Measurements from ENCODE around the gene ST6GALNAC4. TPM values are rescaled to one million over a fixed set of nuclear protein-coding genes. Genes with fewer than 3 reads are reported as not detected.

The ST6GALNAC4 gene
- polyA plus RNA-seq, 1 of the 3 experiments (the other 2 are of a cell fraction), result 30.2 TPM

- peaks cover 3% of the 10 kb centered on the region for H3F3A ChIP-seq (replicated peaks; ENCODE audit: insufficient read depth)
- no peaks in the 10 kb centered on the region for H3K9me3 ChIP-seq
- H3K4me1 ChIP-seq (ENCODE audit: control insufficient read depth in 1 of 2, insufficient read depth in 2 of 2, low read depth in 1 of 2, low read length in 1 of 2), result peaks cover 0 to 69% of the 10 kb centered on the region in 2 experiments; a peak in 1 of 4 replicates
- peaks cover 8% of the 10 kb centered on the region; the same call in 1 of the 2 replicates for H4K20me1 ChIP-seq (ENCODE audit: insufficient read depth)
- ChIA-PET CTCF (interaction anchor here (2.0 to 10.3 kb wide), 4 partner anchors 9 to 171 kb away, joined by 6 to 219 read pairs (median 70); no protein-coding TSS in a partner anchor), POLR2A (no interaction called here)
- no peak overlapping the region for H3K4me2 ChIP-seq
- 92% methylated on average over 2 of the region's 3 CpGs for WGBS (ENCODE audit: low lambda C conversion rate)
- H3K79me2 ChIP-seq (ENCODE audit: insufficient read depth), result no peaks in the 10 kb centered on the region; the same call in 1 of the 2 replicates
- H3K4me3 ChIP-seq (ENCODE audit: low read depth in 2 of 2, low read length in 1 of 2), result no peak overlapping the region
- peaks cover 4 to 40% of the 10 kb centered on the region in 2 experiments for H3K36me3 ChIP-seq (replicated peaks in 1 of 2; ENCODE audit: control insufficient read depth in 1 of 2, insufficient read depth in 2 of 2, low read length in 1 of 2)
- peak overlapping the region in 1 of 2 experiments; percentile 5; a peak in 1 of 4 replicates for H3K27ac ChIP-seq (ENCODE audit: low read depth in 2 of 2, low read length in 1 of 2)
- H2AFZ ChIP-seq (ENCODE audit: low read depth), result no peak overlapping the region
- no peak for DNase-seq
- no peak overlapping the region for H3K9ac ChIP-seq
- H3K9me2 ChIP-seq, result no peaks in the 10 kb centered on the region
- no peak for TF ChIP-seq NRF1 (IDR thresholded peaks at IDR 0.05; ENCODE audit: low read depth, low read length)
- no peak for TF ChIP-seq FOXM1 (IDR thresholded peaks at IDR 0.05; ENCODE audit: low read depth)
- TF ChIP-seq GATA2 (CRISPR knock-in tag; IDR thresholded peaks at IDR 0.05), result no peak
- no peak for TF ChIP-seq SMC3 (IDR thresholded peaks at IDR 0.05; ENCODE audit: low read depth, low read length)
- no peak for TF ChIP-seq RFX5 (IDR thresholded peaks at IDR 0.05; ENCODE audit: low read length)
- no peak for TF ChIP-seq TAF1 (IDR thresholded peaks at IDR 0.05; ENCODE audit: borderline replicate concordance, low read depth, low read length)
- no peak for TF ChIP-seq REST (IDR thresholded peaks at IDR 0.05; ENCODE audit: low read depth, low read length)
- TF ChIP-seq YY1 (IDR thresholded peaks at IDR 0.05; ENCODE audit: low read depth), result no peak
- TF ChIP-seq, protein P1, sequence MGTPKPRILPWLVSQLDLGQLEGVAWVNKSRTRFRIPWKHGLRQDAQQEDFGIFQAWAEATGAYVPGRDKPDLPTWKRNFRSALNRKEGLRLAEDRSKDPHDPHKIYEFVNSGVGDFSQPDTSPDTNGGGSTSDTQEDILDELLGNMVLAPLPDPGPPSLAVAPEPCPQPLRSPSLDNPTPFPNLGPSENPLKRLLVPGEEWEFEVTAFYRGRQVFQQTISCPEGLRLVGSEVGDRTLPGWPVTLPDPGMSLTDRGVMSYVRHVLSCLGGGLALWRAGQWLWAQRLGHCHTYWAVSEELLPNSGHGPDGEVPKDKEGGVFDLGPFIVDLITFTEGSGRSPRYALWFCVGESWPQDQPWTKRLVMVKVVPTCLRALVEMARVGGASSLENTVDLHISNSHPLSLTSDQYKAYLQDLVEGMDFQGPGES (IDR thresholded peaks at IDR 0.05; ENCODE audit: low read depth, low read length), result no peak
- no peak for TF ChIP-seq TCF12 (IDR thresholded peaks at IDR 0.05)
- H3K27me3 ChIP-seq (ENCODE audit: insufficient read depth), result no peaks in the 10 kb centered on the region
These were observed 29.9 kb upstream of the ST6GALNAC4 start for GRCh38 chr9:127946728-127947127.

GRCh38 chr9:127945942-127946341 lies 29.1 kb upstream of the ST6GALNAC4 start:
- peaks cover 0 to 70% of the 10 kb centered on the region in 2 experiments; a peak in 1 of 4 replicates for H3K4me1 ChIP-seq (ENCODE audit: control insufficient read depth in 1 of 2, insufficient read depth in 2 of 2, low read depth in 1 of 2, low read length in 1 of 2)
- no peak overlapping the region for H3K4me2 ChIP-seq
- whole genome bisulfite sequencing (ENCODE audit: low lambda C conversion rate), result 93% methylated on average over 9 of the region's 9 CpGs
- no peaks in the 10 kb centered on the region for H3K9me2 ChIP-seq
- H4K20me1 ChIP-seq (ENCODE audit: insufficient read depth), result peaks cover 7% of the 10 kb centered on the region; the same call in 1 of the 2 replicates
- ChIA-PET CTCF (interaction anchor here (2.0 to 10.3 kb wide), 5 partner anchors 9 to 172 kb away, joined by 6 to 219 read pairs (median 32); no protein-coding TSS in a partner anchor), POLR2A (no interaction called here)
- H3K36me3 ChIP-seq (replicated peaks in 1 of 2; ENCODE audit: control insufficient read depth in 1 of 2, insufficient read depth in 2 of 2, low read length in 1 of 2), result peaks cover 4 to 47% of the 10 kb centered on the region in 2 experiments
- no peaks in the 10 kb centered on the region for H3K9me3 ChIP-seq
- H3K27ac ChIP-seq (ENCODE audit: low read depth in 2 of 2, low read length in 1 of 2), result peak overlapping the region in 1 of 2 experiments; percentile 16; a peak in 1 of 4 replicates
- no peaks in the 10 kb centered on the region; the same call in 1 of the 2 replicates for H3K79me2 ChIP-seq (ENCODE audit: insufficient read depth)
- no peak for DNase-seq
- peaks cover 3% of the 10 kb centered on the region for H3F3A ChIP-seq (replicated peaks; ENCODE audit: insufficient read depth)
- no peak overlapping the region for H3K9ac ChIP-seq
- H3K4me3 ChIP-seq (ENCODE audit: low read depth in 2 of 2, low read length in 1 of 2), result no peak overlapping the region
- no peaks in the 10 kb centered on the region for H3K27me3 ChIP-seq (ENCODE audit: insufficient read depth)
- no peak overlapping the region for H2AFZ ChIP-seq (ENCODE audit: low read depth)
- no peak for TF ChIP-seq CHD2 (IDR thresholded peaks at IDR 0.05; ENCODE audit: low read length, partially characterized antibody)
- TF ChIP-seq GABPA (IDR thresholded peaks at IDR 0.05; ENCODE audit: low read depth), result no peak
- no peak for TF ChIP-seq ELF1 (IDR thresholded peaks at IDR 0.05)
- TF ChIP-seq FOSL2 (IDR thresholded peaks at IDR 0.05; ENCODE audit: borderline replicate concordance, low read depth), result no peak
- TF ChIP-seq, protein P2, sequence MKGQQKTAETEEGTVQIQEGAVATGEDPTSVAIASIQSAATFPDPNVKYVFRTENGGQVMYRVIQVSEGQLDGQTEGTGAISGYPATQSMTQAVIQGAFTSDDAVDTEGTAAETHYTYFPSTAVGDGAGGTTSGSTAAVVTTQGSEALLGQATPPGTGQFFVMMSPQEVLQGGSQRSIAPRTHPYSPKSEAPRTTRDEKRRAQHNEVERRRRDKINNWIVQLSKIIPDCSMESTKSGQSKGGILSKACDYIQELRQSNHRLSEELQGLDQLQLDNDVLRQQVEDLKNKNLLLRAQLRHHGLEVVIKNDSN (IDR thresholded peaks at IDR 0.05; ENCODE audit: borderline replicate concordance, low read depth), result no peak
- no peak for TF ChIP-seq FOXJ3 (CRISPR knock-in tag; IDR thresholded peaks at IDR 0.05)
- no peak for TF ChIP-seq NFIC (IDR thresholded peaks at IDR 0.05; ENCODE audit: borderline replicate concordance)
- TF ChIP-seq YY1 (IDR thresholded peaks at IDR 0.05; ENCODE audit: low read depth), result no peak
- TF ChIP-seq, protein P1 (IDR thresholded peaks at IDR 0.05; ENCODE audit: low read depth, low read length), result no peak
- no peak for TF ChIP-seq JUND (IDR thresholded peaks at IDR 0.05)
- TF ChIP-seq, protein P3, sequence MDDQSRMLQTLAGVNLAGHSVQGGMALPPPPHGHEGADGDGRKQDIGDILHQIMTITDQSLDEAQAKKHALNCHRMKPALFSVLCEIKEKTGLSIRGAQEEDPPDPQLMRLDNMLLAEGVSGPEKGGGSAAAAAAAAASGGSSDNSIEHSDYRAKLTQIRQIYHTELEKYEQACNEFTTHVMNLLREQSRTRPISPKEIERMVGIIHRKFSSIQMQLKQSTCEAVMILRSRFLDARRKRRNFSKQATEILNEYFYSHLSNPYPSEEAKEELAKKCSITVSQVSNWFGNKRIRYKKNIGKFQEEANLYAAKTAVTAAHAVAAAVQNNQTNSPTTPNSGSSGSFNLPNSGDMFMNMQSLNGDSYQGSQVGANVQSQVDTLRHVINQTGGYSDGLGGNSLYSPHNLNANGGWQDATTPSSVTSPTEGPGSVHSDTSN (IDR thresholded peaks at IDR 0.05), result no peak
- TF ChIP-seq EP300 (IDR thresholded peaks at IDR 0.05; ENCODE audit: borderline replicate concordance in 1 of 2, low read depth in 1 of 2, low read length in 1 of 2), result no peak
- TF ChIP-seq FOXM1 (IDR thresholded peaks at IDR 0.05; ENCODE audit: low read depth), result no peak
- TF ChIP-seq RCOR1 (IDR thresholded peaks at IDR 0.05; ENCODE audit: low read length), result no peak
- TF ChIP-seq NRF1 (IDR thresholded peaks at IDR 0.05; ENCODE audit: low read depth, low read length), result no peak
